SU-DHL-6 (cell line): ENCODE results near the gene ANKRD28.

Experiments
- EZH2phosphoT487 ChIP-seq: fragments of 200-600 bp; sonication (generic), shearing (Covaris generic); conservative IDR thresholded peaks from 2 replicates; pipeline ENCODE4 v1.6.1; 2018; ENCODE audit warnings: mild to moderate bottlenecking, antibody characterized with exemption, low read length, moderate library complexity, mixed read lengths
- TF ChIP-seq, protein P1 (sequence below): fragments of 200-600 bp; sonication (generic); IDR thresholded peaks from one replicate; pipeline ENCODE4 v1.5.1; 2017; ENCODE audit warnings: antibody characterized with exemption, mild to moderate bottlenecking, low read length, moderate library complexity; ENCODE audit not compliant: insufficient read depth, poor library complexity, severe bottlenecking

DNA sequence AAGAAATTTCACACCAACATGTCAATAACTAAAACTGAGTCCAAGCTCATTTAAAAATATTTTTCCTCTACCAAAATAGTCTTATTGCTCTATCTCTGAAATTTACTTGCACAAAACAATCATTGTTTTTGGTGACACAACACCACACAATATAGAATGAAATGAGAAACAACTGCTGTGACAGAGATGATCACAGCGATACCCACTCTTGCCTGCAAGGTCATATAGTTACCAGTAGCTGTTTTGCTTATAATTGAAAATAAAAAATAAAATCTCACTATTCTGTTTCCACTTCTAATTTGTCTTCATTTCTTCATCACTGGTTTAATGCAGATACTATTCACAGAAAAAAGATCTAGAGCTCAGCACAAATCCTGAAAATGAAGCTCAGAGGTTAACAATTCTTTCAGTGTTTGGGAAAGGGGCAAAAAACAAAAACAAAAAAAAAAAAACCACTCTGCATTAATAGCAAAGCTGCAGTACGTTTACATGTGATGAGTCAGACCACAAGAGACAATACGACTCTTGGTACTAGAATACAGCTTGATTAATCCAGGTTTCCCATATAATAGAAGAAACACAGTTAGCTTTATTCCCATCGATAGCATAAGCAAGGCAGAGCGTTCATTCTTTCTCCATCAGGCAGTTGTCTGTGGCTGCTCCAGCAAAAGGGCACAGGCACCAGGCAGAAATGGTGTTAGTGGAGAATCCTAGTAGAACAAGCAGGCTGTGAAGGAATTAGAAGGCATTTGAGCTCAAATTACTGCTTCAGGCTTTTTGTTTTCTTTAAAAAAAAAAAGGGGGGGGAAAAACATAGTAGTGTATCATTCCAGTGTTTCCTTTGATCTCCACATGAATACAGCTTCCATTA, 773 bp downstream of the ANKRD28 start:
- TF ChIP-seq, protein P1, sequence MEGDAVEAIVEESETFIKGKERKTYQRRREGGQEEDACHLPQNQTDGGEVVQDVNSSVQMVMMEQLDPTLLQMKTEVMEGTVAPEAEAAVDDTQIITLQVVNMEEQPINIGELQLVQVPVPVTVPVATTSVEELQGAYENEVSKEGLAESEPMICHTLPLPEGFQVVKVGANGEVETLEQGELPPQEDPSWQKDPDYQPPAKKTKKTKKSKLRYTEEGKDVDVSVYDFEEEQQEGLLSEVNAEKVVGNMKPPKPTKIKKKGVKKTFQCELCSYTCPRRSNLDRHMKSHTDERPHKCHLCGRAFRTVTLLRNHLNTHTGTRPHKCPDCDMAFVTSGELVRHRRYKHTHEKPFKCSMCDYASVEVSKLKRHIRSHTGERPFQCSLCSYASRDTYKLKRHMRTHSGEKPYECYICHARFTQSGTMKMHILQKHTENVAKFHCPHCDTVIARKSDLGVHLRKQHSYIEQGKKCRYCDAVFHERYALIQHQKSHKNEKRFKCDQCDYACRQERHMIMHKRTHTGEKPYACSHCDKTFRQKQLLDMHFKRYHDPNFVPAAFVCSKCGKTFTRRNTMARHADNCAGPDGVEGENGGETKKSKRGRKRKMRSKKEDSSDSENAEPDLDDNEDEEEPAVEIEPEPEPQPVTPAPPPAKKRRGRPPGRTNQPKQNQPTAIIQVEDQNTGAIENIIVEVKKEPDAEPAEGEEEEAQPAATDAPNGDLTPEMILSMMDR = no peak
- TF ChIP-seq EZH2phosphoT487 = no peak
